ENCODE results near the gene EVA1B. TPM values are rescaled to one million over a fixed set of nuclear protein-coding genes. Genes with fewer than 3 reads are reported as not detected.

EVA1B gene
- total and polyA plus RNA-seq, 2 donors (not counting 1 experiment from before 2014, with no cell fraction given) = 0.67 to 2.9 TPM

DNA sequence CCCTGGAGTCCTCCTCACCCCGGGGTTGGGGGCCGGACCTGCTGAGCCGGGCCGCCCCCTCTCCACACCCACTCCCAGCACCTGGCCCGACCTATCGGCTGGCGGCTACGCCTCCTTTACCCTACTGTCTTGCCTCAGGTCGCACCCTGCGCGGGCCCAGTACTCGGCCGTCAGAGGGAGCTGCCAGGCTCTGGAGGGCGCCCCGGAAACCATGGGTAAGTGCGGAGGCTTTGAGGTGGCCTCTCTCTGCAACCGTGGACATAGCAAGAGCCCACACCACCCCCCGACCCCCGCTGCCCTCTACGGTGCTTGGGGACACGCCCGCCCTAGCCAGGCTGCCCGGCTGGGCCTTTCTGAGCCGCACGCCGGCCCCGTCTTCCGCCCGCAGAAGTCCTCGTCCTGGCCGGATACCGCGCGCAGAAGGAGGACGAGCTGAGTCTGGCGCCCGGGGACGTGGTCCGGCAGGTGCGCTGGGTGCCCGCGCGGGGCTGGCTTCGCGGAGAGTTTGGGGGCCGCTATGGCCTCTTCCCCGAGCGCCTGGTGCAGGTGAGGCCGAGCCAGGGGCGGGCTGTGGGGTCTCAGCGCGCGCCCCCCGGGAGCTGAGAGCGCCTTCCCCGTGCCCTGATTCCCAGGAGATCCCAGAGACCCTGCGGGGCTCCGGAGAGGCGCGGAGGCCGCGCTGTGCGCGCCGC, 17.1 kb downstream of the EVA1B start, which contains the start of gene SH3D21:
Gene SH3D21 (plus strand): TSS at position 159 of the 692 bp plus-strand sequence. CDS start 53 bp downstream, at position 212.
- Histone ChIP-seq H3K27me3 (replicated peaks in 1 of 4; ENCODE audit: control extremely low read depth in 1 of 4, control insufficient read depth in 3 of 4, insufficient read depth in 4 of 4, low read length in 3 of 4) (no peaks in the 10 kb centered on the region), H3K4me2 (replicated peaks; ENCODE audit: low read depth, low read length, poor library complexity, severe bottlenecking) (peak within 1 kb of the TSS; percentile 98), H4K20me1 (ENCODE audit: control insufficient read depth, insufficient read depth, low read length, poor library complexity, severe bottlenecking) (peaks cover 14% of the 10 kb centered on the region), H3K9ac (ENCODE audit: low read length) (peak within 1 kb of the TSS; percentile 71), H3K4me1 (ENCODE audit: control insufficient read depth in 2 of 2, insufficient read depth in 2 of 2, low read length in 2 of 2) (peaks cover 10 to 33% of the 10 kb centered on the region in 2 donors), H3K4me3 (ENCODE audit: control extremely low read depth in 1 of 5, extremely low read depth in 1 of 5, insufficient read depth in 1 of 5, low read depth in 2 of 5, low read length in 4 of 5) (peak within 1 kb of the TSS; percentile 9 to 78 (median 68)), H3K79me2 (ENCODE audit: control insufficient read depth, insufficient read depth, low read length) (no peaks in the 10 kb centered on the region), H3K27ac (ENCODE audit: low read length in 2 of 2) (peak within 1 kb of the TSS in 1 of 2 donors; percentile 63), H3K36me3 (replicated peaks in 1 of 2; ENCODE audit: control extremely low read depth in 1 of 2, control insufficient read depth in 1 of 2, extremely low read depth in 1 of 2, insufficient read depth in 2 of 2, low read length in 1 of 2) (peaks cover 0 to 31% of the 10 kb centered on the region in 2 experiments), H2AFZ (ENCODE audit: insufficient read depth, low read depth, low read length, poor library complexity, severe bottlenecking) (peak within 1 kb of the TSS; percentile 93), H3K9me3 (ENCODE audit: control extremely low read depth in 1 of 3, control insufficient read depth in 2 of 3, insufficient read depth in 1 of 3, low read length in 2 of 3) (no peaks in the 10 kb centered on the region)
- H3K9me3 Mint-ChIP-seq (ENCODE audit: insufficient read depth) = no peaks in the 10 kb centered on the region
- ATAC-seq (ENCODE audit: low read depth) (peak; percentile 23), DNase-seq (peak; percentile 67)
- intact Hi-C loops (cut with micrococcal nuclease) = loop anchor here (1.0 to 5.0 kb wide), 4 partner anchors 17 to 92 kb away; partner anchors contain the start of genes EVA1B and THRAP3
- H3K4me1 Mint-ChIP-seq = peaks cover 29% of the 10 kb centered on the region
- 6% methylated on average over 59 of the region's 65 CpGs for WGBS (ENCODE audit: insufficient coverage)
- peak within 1 kb of the TSS; percentile 97 for H3K4me3 Mint-ChIP-seq
- TF ChIP-seq, protein P1, sequence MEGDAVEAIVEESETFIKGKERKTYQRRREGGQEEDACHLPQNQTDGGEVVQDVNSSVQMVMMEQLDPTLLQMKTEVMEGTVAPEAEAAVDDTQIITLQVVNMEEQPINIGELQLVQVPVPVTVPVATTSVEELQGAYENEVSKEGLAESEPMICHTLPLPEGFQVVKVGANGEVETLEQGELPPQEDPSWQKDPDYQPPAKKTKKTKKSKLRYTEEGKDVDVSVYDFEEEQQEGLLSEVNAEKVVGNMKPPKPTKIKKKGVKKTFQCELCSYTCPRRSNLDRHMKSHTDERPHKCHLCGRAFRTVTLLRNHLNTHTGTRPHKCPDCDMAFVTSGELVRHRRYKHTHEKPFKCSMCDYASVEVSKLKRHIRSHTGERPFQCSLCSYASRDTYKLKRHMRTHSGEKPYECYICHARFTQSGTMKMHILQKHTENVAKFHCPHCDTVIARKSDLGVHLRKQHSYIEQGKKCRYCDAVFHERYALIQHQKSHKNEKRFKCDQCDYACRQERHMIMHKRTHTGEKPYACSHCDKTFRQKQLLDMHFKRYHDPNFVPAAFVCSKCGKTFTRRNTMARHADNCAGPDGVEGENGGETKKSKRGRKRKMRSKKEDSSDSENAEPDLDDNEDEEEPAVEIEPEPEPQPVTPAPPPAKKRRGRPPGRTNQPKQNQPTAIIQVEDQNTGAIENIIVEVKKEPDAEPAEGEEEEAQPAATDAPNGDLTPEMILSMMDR (IDR thresholded peaks at IDR 0.05) = no peak
- TF ChIP-seq EZH2 (IDR thresholded peaks at IDR 0.05; ENCODE audit: borderline replicate concordance, insufficient read depth, low read depth, low read length, poor library complexity, severe bottlenecking) = no peak
- no peaks in the 10 kb centered on the region for H3K27me3 Mint-ChIP-seq
- CTCF ChIA-PET = interaction anchor here (1.0 to 2.4 kb wide), 8 partner anchors 14 to 118 kb away, joined by 3 to 15 read pairs (median 4); no protein-coding TSS in a partner anchor
- H3K27ac Mint-ChIP-seq = peak within 1 kb of the TSS; percentile 93
- POLR2A ChIA-PET = interaction anchor here (0.6 to 1.2 kb wide), 5 partner anchors 16 to 158 kb away, joined by 3 to 7 read pairs (median 4); partner anchors contain the start of genes MRPS15 and OSCP1

DNA sequence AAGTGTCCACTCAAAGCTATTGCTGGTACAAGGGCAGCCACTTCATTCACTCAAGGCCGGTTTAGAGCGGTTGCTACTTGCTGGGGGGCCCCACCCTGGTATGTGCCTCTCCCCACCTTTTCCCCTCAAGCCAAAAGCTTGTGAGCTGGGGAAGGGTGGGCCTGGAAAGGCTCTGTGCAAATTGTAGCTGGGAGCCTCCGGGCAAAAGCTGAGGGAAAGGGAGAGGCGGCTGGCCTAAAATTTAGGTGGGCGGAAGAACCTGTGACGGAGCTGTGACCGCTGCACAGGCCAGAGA, 17.6 kb downstream of the EVA1B start:
- WGBS (ENCODE audit: insufficient coverage) = 93% methylated on average over 5 of the region's 7 CpGs
- H3K79me2 ChIP-seq (ENCODE audit: control insufficient read depth, insufficient read depth, low read length) = no peaks in the 10 kb centered on the region
- TF ChIP-seq EZH2 (IDR thresholded peaks at IDR 0.05; ENCODE audit: borderline replicate concordance, insufficient read depth, low read depth, low read length, poor library complexity, severe bottlenecking) = no peak
- TF ChIP-seq, protein P1 (IDR thresholded peaks at IDR 0.05) = no peak
- peaks cover 14% of the 10 kb centered on the region for H4K20me1 ChIP-seq (ENCODE audit: control insufficient read depth, insufficient read depth, low read length, poor library complexity, severe bottlenecking)
- H3K9me3 ChIP-seq (ENCODE audit: control extremely low read depth in 1 of 3, control insufficient read depth in 2 of 3, insufficient read depth in 1 of 3, low read length in 2 of 3) = no peaks in the 10 kb centered on the region
- peak overlapping the region; percentile 98 for H3K4me2 ChIP-seq (replicated peaks; ENCODE audit: low read depth, low read length, poor library complexity, severe bottlenecking)
- ATAC-seq (ENCODE audit: low read depth) (no peak), DNase-seq (no peak)
- peak overlapping the region in 1 of 5 experiments; percentile 53 for H3K4me3 ChIP-seq (ENCODE audit: control extremely low read depth in 1 of 5, extremely low read depth in 1 of 5, insufficient read depth in 1 of 5, low read depth in 2 of 5, low read length in 4 of 5)
- peak overlapping the region; percentile 71 for H3K9ac ChIP-seq (ENCODE audit: low read length)
- peaks cover 10 to 33% of the 10 kb centered on the region in 2 donors for H3K4me1 ChIP-seq (ENCODE audit: control insufficient read depth in 2 of 2, insufficient read depth in 2 of 2, low read length in 2 of 2)
- no peaks in the 10 kb centered on the region for H3K27me3 ChIP-seq (replicated peaks in 1 of 4; ENCODE audit: control extremely low read depth in 1 of 4, control insufficient read depth in 3 of 4, insufficient read depth in 4 of 4, low read length in 3 of 4)
- H3K36me3 ChIP-seq (replicated peaks in 1 of 2; ENCODE audit: control extremely low read depth in 1 of 2, control insufficient read depth in 1 of 2, extremely low read depth in 1 of 2, insufficient read depth in 2 of 2, low read length in 1 of 2) = peaks cover 1 to 36% of the 10 kb centered on the region in 2 experiments
- intact Hi-C loops (cut with micrococcal nuclease) = loop anchor here (1.0 to 5.0 kb wide), 4 partner anchors 17 to 93 kb away; partner anchors contain the start of genes EVA1B and THRAP3
- peaks cover 29% of the 10 kb centered on the region for H3K4me1 Mint-ChIP-seq
- CTCF ChIA-PET = interaction anchor here (1.0 to 2.4 kb wide), 5 partner anchors 20 to 84 kb away, joined by 3 to 15 read pairs (median 4); no protein-coding TSS in a partner anchor
- POLR2A ChIA-PET = interaction anchor here (0.6 to 1.2 kb wide), 4 partner anchors 81 to 158 kb away, joined by 3 to 7 read pairs (median 4); partner anchors contain the start of genes MRPS15 and OSCP1
- peak overlapping the region; percentile 97 for H3K4me3 Mint-ChIP-seq
- no peak overlapping the region for H3K27ac ChIP-seq (ENCODE audit: low read length in 2 of 2)
- H3K27ac Mint-ChIP-seq = no peak overlapping the region
- no peak overlapping the region for H2AFZ ChIP-seq (ENCODE audit: insufficient read depth, low read depth, low read length, poor library complexity, severe bottlenecking)
- no peaks in the 10 kb centered on the region for H3K9me3 Mint-ChIP-seq (ENCODE audit: insufficient read depth)
- H3K27me3 Mint-ChIP-seq = no peaks in the 10 kb centered on the region

Measured in B cell (primary cell).